HG03575 (cell line): ENCODE results near the gene PTTG1IP.

ENCODE experiments used
- ATAC-seq: cut with Tn5 transposase; IDR thresholded peaks from one replicate; pipeline ENCODE4 v1.9.1; 2021; ENCODE audit not compliant: unreplicated experiment, insufficient number of reproducible peaks, low FRiP score; ENCODE audit errors: extremely low read depth

PTTG1IP gene

DNA sequence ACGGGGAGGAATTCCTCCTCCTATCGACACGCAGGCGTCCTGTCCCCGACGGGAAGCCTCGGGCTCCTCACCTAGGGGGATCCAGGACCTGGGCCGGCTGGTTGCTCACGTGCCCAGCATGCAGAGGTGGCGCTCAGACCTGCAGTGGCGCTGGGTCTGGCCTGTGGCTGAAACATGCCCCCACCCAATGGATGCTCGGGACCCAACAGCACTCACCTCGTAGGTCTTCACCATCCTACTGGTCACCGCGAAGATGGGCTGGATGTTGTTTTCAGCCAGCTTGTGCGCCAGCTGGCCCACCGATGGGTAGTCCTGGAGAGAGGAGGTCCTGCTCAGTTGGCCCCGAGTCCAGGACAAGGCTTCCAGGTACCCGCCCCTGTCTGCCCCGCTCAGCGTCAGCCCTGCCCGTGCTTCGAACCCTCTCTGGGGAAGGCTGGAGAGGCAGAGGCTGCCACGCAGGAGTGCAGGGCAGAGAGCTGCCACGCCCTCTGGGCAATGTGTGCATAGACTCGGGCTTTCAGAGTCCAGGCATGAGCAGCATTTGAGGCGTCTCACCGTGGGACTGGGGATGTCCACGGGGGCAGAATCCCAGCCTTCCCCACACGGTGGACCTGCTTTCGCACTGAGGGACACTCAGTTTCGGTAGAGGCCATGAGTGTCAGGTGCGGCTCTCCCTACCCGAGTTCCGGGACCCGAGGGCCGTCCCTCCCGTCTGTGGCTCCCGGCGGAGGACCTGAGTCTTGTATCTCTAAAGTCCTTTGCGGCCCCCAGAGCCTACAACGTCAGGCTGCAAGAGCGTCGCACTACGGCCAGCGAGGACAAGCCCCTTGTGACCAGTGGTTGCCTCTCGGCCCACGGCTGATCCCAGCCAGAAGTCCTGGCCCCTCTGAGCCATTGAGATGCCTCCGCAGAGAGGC, 25.6 kb upstream of the PTTG1IP start:
- ATAC-seq, result no peak

- ATAC-seq, result no peak
Measured at GRCh38 chr21:44898011-44898488, 24.6 kb upstream of the PTTG1IP start.

DNA sequence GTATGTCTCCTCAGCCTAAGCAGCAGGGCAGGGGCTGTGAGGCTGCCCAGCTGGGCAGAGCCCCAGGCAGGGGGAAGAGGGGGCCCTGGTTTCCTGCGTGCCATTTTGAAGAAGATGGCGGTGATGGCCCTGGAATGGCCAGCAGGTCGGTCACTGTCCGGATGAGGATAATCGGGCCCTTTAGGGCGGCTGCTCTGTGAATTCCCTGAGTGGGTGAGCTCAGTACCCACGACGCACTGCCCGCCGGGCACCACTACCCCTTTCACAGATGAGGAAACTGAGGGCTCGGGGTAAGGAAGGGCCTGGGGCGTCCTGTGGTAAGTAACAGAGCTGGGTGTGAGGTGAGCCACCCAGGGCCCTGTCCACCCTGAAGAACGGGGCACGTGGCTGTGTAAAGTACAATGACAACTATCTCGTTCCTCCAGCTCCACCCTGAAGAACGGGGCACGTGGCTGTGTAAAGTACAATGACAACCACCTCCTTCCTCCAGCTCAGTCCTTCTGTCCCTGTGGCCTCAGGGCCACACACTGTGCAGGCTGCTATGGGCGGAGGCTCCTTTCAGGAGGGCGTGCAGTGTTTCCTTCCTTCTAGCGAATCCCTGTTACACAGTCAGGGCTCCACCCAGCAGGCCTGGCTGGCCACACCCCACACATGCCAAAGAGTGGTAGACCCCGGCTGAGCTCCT, 24.0 kb upstream of the PTTG1IP start:
- no peak for ATAC-seq

GRCh38 chr21:44896561-44897286, 23.2 kb upstream of the PTTG1IP start:
- no peak for ATAC-seq

DNA sequence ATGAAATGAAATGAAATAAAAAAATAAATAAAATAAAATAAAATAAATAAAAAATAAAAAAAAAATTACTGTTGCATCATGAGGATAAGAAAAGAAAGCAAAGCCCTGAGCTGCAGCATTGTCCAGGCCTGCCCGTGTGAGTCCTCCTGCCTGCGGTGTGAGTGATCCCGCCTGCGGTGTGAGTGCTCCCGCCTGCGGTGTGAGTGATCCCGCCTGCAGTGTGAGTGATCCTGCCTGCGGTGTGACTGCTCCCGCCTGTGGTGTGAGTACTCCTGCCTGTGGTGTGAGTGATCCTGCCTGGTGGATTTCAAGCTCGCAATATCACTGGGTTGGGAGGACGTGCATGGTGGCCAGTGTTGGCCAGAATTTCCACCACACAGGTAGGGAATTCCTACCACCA, 22.4 kb upstream of the PTTG1IP start:
- ATAC-seq, result no peak

GRCh38 chr21:44894687-44895302, 21.3 kb upstream of the PTTG1IP start:
- ATAC-seq, result no peak

DNA sequence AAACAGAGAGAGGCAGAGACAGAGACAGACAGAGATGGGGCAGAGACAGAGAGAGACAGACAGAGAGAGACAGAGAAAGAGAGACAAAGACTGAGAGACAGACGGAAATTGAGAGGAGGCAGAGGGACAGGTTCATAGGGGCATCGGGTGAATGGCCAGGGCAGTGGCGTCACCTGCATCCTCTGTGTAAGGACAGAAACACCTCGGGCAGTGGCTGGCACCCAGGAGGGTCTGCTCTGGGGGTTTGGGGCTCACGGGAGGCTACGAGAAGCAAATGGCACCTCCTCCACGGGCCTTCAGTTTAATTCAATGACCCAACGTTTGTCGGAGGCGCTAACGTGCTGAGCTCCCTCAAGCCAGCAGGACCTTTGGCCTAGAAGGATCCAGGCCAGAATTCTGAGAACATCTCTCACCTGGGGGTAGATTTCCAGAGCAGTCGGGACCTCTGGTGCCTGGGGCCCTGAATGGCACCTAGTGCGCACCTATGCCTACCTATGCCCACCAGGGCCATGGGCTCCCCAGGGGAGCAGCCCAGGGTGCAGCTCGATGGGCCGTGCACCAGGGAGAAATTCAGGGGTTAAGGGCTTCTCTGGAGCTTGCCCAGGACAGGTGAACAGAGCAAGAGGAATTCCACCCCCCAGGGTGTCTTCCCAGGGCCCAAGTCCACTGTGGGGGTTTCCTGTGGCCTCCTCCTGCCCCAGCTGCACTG, 20.6 kb upstream of the PTTG1IP start:
- no peak for ATAC-seq

DNA sequence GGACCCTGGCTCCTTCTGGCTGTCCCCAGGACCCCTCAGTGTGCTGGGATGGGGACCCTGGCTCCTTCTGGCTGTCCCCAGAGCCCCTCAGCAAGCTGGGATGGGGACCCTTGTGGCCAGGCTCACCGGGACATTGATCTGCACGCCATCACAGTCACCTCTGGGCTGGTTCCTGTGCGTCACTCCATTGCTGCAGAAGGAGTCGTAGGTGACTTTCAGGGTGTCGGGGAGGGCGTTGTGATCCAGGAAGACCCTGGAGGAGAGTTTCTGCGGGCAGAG, 19.7 kb upstream of the PTTG1IP start:
- no peak for ATAC-seq

DNA sequence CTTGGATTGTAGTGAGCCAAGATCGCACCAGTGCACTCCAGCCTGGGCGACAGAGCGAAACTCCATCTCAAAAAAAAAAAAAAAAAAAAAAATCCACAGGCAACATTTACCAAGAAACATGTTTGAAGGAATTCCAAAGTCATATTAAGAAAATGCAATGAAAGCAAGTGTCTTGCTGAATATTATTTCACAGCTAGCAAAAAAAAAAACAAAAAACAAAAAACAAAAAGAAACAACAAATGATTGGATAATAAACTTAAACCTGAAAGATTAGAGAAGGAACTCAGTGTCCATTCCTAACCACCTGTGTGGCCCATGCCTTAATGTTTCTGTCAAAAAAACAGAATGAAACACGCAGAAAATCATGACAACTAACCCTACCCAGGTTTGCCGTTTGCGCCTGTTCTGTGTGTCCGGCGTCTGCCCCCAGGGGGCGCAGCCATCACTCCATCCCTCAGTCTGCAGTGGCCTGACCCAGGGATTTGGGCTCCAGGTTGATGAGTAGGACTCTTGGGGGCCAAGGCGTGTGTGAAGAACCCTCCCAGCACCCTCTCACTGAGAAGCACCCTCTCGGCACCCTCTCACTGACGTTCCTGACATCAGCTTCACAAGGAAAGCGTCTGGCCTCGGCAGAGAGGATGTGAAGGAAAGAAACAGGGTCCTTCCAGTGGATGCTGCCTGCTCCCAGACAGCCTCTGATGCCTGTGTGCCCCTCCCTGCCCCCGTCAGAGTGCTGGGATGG, 19.2 kb upstream of the PTTG1IP start:
- no peak for ATAC-seq

- no peak for ATAC-seq
Measured at GRCh38 chr21:44892095-44892494, 18.6 kb upstream of the PTTG1IP start.

GRCh38 chr21:44891631-44892031, 18.1 kb upstream of the PTTG1IP start:
- ATAC-seq, result no peak

DNA sequence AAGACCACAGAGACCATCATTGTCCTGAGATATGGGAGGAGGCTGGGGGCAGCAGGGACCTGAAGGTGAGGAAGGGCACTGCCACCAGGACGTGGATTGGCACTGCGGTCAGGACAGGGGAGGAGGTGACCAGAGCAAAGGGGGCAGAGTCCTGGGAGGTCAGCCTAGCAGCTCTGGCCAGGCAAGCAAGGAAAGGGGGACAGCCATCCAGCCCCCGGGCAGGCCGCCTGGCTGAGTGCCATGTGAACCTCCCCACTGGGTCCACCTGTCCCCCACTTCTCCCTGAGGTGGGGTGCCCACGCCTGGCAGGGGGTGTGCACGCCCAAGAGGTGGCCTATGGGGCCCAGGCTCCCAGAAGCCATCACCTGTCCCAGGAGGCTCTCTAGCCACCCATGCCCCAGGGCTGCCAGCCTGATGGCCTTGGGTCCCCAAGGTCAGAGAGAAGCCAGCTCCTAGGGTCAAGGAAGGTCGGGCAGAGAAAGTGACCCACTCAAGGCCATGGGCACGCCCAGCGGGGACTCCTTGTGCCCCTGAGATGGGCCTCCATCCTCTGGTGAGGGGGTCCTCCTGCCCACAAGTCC, 17.6 kb upstream of the PTTG1IP start:
- ATAC-seq, result no peak

GRCh38 chr21:44890338-44890931, 16.9 kb upstream of the PTTG1IP start:
- no peak for ATAC-seq

GRCh38 chr21:44889625-44890337, 16.3 kb upstream of the PTTG1IP start:
- no peak for ATAC-seq

- ATAC-seq, result no peak
Measured at GRCh38 chr21:44888581-44889550, 15.4 kb upstream of the PTTG1IP start.
